ENCODE data around the gene CBX1.
A peak's percentile ranks its signal among the peaks of the same experiment; 100 is the strongest.
"Not testable (repeated sequence)": the region's sequence is repeated elsewhere in the genome, so short reads cannot be mapped to it uniquely, and the experiment has no call there.

CBX1 gene

DNA sequence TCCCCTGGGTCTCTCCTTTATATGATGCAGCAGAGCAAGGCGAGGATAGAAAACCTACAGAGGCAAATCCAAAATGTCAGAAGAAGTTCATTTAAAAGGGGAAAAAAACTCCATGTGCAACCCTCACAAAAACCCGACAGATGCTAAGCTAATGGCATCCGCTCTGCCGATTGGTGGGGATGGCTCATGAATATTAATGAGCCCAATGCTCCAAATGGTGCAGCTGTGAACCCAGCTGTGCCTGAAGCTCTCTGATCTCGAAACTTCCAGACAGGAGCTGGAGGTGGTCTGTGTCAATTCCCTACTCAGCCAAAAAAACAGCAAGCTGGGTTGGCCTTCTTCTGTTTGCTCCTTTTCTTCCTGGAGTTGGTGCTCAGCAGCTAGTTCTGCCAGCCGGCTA is 21.8 kb upstream of the CBX1 start:
- DNase-seq: no peak

DNA sequence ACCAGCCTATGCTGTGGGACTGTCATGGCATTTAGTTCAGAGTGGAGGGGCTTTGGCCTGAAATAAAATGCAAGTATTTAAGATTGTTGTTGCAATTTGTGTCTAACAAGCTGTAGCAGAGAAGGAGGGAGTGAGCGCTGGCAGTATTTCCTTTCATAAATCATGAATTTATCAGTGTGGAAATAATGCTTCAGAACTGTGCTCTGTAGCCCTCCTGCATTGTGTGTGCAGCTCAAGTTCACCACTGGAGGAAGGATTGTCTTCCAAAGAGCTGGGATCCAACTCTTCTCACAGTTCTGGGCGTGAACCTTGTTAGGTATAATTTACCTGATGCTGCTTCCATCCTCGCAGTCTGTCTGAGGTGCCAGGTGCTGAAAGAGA is 21.4 kb upstream of the CBX1 start:
- no peak for DNase-seq

DNA sequence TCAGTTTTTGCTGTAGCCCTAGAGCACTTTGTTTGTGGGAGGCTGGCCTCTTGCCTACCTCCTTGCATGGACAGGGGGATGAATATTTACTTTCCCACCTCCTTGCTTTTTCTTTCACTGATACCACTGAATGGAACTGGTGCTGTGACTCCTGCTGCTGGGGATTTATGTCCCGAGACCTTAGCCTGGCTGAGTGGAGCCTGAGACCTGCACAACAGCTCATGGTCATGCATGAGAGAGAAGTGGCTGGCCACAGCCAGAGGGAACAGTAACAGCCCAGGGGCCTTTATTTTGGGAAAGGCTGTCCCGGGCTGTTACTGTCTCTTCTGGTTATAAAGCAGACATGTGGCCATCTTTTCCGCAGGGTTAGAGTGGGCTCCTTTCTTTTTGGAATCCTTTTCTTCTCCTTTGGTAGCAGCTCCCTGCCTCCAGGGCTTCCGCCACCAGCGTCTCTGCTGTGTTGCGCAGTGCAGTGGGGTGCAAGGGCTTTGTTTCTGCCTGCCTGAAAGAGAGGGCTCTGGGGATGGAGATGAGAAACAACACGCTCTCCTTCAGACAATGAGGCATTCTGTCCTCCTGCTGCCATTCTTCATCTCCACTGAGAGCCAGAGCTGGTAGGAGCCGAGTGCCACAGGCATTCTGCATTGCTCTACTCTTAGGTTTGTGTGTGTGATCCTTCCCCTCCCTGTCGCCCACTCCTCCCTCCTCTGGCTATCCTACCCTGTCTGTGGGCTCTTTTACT is 20.8 kb upstream of the CBX1 start:
- DNase-seq: no peak

DNA sequence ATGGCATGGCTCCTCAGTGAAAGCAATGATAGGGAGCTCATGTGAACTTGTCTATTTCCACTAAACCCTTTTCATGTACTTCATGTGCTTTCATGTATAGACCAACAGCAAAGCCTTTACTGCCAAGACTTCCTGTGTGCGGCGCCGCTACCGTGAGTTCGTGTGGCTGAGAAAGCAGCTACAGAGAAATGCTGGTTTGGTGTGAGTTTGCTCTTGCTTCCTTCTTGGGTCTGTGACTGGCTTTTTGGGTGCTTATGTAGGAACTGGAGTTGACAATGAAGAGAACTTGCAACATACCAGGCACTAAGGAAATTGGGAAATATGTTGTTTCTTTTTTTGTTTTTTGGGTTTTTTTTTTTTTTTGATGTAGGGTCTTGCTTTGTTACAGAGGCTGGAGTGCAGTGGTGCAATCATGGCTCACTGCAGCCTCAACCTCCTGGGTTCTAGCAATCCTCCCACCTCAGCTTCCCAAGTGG is 12.0 kb upstream of the CBX1 start:
- peak; percentile 63 for DNase-seq

DNA sequence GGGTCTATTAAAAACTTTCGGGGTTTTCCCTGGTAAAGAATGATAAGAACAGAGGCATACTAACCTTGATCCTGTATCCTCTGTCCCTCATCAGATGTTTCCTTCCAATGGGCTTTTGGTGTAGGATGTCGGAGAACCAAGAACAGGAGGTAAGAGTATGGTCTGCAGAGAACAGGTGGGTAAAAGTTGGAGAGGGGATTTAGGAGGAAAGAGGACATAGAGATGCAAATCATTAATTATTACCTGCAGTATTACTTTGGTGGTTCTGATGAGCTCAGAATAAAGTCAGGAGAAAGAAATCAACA is 10.6 kb upstream of the CBX1 start:
- DNase-seq: no peak

DNA sequence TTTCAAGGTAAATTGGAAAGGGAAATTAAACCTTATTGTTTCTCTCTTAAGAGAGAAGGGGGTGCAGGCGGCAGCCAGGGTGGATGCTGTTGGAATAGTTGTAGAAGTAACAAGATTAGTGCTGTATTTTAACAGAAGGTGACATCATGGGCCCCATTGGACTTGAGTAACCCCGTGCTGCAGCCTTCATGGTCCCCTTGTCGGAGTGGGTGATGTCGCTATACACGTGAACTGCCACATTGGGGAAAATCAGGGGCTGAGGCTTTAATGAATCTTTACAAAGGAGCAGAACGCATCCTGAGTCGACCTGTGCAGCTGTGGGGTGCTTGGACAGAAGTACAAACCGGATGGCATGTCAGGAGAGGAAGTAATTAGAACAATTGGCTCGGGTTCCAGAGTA is 9.5 kb upstream of the CBX1 start:
- no peak for DNase-seq

DNA sequence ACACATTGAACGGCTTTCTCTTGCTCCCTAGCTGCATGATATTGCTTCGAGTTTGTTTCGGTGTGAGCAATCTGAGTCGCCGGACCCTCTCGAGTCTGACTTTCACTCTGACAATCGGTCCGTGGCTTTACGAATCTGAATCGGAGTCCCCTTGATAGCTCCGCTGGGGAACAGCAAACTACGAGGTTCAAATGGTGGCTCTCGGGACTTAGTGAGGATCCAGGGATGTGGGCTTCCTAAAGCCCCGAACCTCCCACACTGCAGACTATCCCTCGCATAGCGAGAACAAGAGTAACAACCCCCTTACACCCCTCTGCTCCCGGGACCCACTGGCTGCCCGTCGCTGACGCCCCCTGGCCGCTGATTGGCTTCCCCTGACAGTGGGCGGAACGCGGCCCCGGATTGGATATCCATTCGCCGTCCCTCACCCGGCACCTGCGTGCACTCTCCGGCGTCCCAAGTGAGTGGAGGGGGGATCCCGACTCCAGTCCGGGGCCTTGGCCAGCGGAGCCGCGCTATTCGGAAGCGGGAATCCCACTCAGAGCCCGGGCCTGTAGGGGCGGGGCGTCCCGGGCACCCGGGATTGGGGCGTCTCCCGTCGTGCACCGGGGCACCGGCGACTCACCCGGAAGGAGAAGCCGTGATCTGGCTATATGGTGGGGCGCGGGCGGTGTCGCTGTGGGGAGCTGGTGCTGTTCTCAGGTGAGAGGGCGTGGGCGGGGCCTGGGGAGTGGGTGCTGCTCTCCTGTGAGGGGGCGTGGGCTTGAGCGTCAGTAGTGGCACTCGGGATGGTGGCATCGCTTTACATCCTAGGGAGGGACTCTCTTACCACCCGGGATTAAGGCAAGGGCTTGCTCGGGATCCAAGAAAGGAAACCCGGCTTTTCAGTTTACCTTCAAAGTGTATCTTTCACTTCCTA is 6.1 kb upstream of the CBX1 start, which contains the start of gene SNX11:
SNX11 (plus strand) TSS at position 630 of the 919 bp plus-strand sequence. CDS start 4,278 bp downstream, outside the sequence.
- DNase-seq: peak; percentile 94

DNA sequence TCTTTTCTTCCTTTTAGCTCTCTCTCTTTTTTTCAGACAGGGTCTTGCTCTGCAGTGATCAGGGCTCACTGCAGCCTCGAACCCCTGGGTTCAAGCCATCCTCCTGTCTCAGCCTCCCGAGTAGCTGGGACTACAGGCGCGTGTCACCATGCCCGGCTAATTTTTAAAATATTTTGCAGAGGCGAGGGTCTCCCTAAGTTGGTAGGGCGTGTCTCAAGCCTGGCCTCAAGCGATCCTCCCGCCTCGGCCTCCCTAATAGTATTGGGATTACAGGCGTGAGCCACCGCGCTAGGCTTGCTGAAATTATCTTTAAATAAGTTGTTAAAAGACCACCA is 5.5 kb upstream of the CBX1 start:
- DNase-seq: no peak

DNA sequence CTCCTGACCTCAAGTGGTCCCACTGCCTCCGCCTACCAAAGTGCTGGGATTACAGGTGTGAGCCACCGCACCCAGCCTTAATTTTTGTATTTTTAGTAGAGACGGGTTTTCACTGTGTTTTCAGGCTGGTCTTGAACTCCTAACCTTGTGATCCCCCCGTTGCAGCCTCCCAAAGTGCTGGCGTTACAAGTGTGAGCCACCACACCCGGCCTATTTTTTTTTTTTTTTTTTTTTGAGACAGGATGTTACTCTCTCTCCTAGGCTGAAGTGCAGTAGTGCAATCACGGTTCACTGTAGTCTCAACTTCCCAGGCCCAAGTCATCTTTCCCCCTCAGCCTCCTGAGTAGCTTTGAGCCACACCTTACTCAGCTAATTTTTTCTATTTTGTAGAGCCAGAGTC is 3.2 kb upstream of the CBX1 start:
- DNase-seq: no peak

DNA sequence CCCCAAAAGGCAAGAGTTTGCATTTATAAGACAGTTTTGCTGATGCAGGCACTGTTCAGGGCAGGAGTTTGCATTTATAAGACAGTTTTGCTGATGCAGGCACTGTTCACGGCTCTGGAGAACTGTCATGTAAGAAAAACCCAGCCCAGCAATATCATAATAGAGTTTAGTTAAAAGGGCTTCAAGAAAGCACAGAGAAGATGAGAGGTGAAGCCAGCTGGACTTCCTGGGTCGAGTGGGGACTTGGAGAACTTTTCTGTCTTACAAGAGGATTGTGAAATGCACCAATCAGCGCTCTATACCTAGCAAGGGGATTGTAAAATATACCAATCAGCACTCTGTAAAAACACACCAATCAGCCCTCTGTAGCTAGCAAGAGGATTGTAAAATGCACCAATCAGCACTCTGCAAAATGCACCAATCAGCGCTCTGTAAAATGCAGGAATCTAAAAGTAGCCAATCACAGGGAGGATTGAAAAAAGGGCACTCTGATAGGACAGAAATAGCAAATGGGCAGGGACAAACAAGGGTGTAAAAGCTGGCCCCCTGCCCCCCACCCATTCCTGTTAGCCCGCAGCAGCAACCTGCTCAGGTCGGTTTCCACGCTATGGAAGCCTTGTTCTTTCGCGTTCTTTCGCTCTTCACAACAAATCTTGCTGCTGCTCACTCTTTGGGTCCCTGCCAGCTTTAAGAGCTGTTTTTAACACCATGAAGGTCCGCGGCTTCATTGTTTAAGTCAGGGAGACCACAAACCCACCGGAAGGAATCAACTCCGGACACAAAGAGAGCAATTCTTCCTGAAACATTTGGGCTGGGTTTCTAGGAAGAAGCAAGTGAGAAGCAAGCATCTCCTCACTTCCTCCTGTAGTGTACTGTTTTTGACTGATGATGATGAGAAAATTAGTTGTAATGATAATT is 1.8 kb upstream of the CBX1 start:
- peak; percentile 68 for DNase-seq

DNA sequence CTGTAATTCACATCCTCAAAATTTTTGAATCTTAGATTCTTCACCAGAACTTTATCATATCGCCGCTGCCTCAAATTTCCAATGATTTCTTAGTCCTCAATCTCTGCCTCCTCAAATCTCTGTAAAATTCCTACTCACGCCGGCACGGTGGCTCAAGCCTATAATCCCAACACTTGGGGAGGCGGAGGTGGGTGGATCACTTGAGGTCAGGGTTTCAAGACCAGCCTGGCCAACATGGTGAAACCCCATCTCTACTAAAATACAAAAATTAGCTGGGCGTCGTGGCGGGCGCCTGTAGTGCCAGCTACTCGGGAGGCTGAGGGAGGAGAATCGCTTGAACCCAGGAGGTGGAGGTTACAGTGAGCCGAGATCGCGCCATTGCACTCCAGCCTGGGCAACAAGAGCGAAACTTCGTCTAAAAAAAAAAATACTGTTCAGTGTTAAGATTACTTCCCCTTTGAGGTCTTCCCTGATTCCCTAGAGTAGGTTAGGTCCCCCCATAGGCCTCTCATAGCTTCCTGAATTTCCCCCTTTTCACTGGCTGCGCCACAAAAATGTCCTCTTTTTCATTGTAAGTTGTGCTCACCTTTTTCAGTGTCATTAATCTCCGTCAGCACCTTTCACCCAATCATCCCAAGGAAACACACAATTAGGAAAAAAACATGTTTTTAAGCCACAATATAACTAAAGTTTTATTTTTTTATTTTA is 919 bp upstream of the CBX1 start:
- no peak for DNase-seq

DNA sequence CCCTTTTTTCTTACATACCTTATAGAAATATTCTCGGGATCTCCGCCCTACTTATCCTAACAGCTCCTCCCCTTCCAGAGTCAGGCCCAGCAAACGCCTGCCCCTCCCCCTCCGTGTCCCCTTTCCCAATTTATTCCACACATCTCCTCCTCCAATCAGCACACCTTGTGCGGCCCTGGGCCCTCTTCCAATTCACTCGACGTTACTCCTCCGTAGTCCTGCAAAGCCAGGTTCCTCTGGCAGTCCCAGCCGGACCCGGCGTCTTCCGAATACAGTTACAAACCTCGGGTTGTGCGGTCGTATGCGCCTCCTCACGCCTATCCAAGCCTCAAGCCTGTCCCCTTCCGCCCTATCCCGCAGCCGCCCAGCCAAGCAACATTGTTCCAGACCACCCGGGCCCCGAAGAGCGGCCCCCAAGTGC is 677 bp downstream of the CBX1 start:
- no peak for DNase-seq

DNA sequence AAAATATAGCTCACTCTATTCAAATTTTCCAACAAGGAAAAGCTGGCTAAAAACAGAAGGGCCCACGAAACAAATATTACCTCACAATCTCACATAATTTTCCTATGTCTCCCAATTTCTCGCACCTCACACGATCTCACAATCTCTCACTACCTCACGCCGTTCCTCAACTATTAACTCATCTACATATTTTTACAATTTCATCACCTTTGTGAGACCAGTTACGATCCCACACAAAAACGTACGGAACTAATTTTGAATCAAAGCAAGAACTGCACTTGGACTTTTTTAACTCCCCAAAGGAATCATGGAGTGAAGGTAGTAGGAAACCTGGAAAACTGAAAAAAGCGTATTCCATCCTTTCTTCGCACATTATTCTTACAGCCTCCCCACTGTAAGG is 1.1 kb downstream of the CBX1 start:
- no peak for DNase-seq

DNA sequence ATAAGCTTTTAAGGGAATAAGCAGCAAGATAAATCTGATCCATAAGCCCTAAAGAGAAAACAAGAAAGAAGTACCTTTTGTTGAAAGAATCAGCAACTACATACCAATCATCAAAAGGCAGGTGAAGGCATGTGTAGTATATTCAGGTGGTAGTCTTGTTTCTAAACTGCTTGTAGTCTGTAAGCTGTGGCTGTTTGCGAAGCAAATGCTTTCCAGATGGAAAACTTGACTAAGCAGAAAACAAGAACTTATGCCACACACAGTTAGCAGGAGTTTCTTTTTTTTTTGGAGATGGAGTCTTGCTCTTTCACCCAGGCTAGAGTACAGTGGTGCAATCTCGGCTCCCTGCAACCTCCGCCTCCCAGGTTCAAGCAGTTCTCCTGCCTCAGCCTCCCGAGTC is 5.7 kb downstream of the CBX1 start:
- DNase-seq: no peak

DNA sequence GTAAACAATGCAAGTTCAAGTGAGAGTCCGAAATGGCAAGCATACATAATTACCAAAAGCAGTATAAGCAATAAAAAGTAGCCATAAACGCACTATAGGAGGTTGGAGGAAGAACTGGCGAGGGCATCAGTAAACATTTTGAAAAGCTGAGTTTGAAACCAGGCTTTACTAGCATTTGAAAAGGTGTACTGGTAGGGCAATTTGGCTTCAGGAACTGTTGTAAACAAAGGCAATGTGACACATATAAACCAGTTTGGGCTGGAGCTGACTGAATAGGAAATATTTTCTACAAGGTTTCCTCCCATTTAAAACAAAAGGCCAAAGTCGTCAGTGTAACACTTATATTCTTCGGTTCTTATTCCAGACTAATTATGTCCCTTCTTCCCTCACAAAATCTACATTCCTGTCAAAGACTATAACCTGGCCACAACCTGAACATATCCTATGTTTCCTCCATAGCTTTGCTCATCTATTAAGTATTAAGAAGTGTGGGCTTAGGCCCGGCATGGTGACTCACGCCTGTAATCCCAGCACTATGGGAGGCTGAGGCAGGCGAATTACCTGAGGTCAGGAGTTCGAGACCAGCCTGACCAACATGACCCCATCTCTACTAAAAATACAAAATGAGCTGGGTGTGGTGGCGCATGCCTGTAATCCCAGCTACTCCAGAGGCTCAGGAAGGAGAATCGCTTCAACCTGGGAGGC is 7.8 kb downstream of the CBX1 start:
- DNase-seq: no peak

DNA sequence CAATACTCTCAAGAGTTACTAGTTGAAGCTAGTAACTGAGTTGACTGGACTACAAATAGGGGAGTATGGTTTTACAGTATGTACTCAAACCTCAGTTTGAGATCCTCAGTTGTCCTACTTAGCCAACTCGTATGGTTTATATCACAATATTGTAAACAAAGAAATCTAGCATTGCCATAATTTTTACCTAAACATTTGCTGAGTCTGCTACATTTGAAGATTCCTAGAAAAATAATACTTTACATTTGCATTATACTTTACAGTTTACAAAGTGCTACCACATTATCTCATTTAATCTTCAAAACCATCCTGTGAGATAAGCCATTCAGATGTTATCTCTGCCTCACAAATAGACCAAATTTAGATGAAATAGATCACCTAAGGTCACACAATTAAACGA is 16.3 kb downstream of the CBX1 start:
- no peak for DNase-seq

DNA sequence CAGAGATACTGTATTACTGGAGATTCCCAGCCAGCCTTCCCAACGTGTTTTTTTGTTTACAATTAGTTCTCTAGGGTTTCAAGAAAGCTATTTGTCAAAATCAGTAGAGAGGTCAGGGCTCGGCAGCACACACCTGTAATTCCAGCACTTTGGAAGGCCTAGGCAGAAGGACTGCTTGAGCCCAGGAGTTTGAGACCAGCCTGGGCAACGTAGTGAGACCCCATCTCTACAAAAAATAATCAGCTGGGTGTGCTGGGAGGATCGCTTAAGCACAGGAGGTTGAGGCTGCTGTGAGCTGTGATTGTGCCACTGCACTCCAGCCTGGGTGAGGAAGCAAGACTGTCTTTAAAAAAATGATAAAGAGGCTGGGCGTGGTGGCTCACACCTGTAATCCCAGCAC is 19.4 kb downstream of the CBX1 start:
- no peak for DNase-seq

DNA sequence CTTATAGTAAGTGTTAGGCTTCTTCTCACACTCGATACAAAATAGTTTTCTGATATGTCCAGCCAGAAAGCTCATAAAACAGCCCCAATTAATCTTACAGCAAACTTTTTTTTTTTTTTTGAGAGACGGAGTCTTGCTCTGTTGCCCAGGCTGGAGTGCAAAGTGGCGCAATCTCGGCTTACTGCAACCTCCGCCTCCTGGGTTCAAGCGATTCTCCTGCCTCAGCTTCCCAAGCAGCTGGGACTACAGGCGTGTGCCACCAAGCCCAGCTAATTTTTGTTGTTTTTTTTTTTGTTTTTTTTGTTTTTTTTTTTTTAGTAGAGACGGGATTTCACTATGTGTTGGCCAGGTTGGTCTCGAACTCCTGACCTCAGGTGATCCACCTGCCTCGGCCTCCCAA is 24.1 kb downstream of the CBX1 start:
- not testable (repeated sequence) for DNase-seq

DNA sequence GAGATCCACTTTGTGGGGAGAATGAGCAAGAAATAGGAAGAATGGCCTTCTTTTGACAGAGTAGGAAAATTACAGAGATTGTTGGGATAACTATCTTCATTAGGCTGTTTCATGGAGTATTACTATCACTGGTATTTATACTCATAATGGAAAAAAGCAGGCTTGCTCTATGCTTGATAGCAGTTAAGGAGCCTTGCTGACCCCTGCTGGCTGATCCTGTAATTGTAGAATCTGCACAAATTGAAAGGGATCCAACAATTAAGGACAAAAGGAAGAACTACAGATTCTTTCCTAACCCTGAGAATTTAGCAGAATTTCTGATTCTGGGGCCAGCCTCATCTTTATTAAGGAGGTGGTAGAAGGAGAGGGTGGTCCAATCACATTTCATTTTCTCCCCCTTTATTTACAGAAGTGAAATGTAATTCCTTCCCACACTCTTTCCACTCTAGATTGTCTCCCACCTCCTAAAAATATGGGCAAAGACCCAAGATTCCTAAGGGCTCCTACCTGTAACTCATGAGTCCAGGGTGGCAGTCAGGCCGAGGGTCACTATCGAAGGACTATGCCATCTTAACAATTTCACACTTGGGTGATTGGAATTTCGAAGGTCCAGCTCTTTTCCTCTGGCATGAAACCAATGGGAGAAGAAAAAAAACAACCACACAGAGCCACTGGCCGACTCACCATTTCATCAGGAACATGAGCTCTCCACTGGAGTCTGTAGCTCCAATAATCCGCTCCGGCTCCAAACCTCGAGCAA is 26.8 kb downstream of the CBX1 start:
- peak; percentile 83 for DNase-seq

DNA sequence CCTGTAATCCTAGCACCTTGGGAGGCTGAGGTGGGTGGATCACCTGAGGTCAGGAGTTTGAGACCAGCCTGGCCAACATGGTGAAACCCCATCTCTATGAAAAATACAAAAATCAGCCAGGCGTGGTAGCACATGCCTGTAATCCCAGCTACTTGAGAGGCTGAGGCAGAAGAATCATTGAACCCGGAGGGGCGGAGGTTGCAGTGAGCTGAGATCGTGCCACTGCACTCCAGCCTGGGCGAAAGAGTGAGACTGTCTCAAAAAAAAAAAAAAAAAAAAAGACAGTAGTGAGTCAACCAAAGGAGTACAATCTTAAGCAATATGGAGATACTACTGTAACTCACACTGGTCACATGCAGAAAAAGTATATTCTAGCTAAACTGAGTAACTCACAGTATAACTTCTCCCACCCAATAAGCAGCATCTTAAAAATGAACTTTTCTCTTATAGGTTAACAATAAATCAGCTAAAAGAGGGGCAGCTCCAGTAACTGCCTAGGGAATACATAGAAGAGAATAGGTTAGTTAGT is 27.6 kb downstream of the CBX1 start:
- DNase-seq: not testable (repeated sequence)

DNA sequence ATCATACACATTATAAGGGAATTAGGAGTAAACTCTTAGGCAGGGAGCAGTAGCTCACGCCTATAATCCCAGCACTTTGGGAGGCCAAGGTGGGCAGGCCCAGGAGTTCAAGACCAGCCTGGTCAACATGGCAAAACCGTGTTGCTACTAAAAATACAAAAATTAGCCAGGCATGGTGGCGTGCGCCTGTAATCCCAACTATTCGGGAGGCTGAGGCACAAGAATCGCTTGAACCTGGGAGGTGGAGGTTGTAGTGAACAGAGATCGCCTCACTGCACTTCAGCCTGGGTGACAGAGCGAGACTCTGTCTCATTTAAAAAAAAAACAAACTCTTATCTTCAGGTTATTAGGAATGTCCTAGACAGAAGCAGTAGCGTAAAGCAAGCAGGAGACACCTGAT is 28.5 kb downstream of the CBX1 start:
- not testable (repeated sequence) for DNase-seq
